H9 (cell line): Measurements from ENCODE around the gene OCRL. TPM values are rescaled to one million over a fixed set of nuclear protein-coding genes. Genes with fewer than 3 reads are reported as not detected.

Experiments used
- DNase-seq: peaks from one replicate; pipeline ENCODE4 v3.0.0-alpha.2; 2017
- H2AFZ ChIP-seq: one replicate; pipeline ENCODE4 v1.6.1; 2013; ENCODE audit warnings: mild to moderate bottlenecking, low read length, control low read depth, moderate library complexity
- H2AK5ac ChIP-seq: 2 replicates; pipeline ENCODE4 v1.6.1; 2013; ENCODE audit warnings: low read length, control low read depth, mixed read lengths; ENCODE audit not compliant: insufficient read length
- H2BK120ac ChIP-seq: one replicate; pipeline ENCODE4 v1.6.1; 2013; ENCODE audit warnings: low read depth, mild to moderate bottlenecking, low read length, control low read depth, inconsistent platforms; ENCODE audit not compliant: poor library complexity, severe bottlenecking
- H2BK12ac ChIP-seq: 2 replicates; pipeline ENCODE4 v1.6.1; 2013; ENCODE audit warnings: low read length, control low read depth, mixed read lengths, low read depth; ENCODE audit not compliant: insufficient read length
- H2BK15ac ChIP-seq: 2 replicates; pipeline ENCODE4 v1.6.1; 2013; ENCODE audit warnings: low read depth, low read length, control low read depth
- H2BK20ac ChIP-seq: one replicate; pipeline ENCODE4 v1.6.1; 2013; ENCODE audit warnings: low read depth, mild to moderate bottlenecking, low read length, control low read depth, inconsistent platforms; ENCODE audit not compliant: poor library complexity, severe bottlenecking
- H2BK5ac ChIP-seq: 2 replicates; pipeline ENCODE4 v1.6.1; 2013; ENCODE audit warnings: low read length, control low read depth, mixed read lengths; ENCODE audit not compliant: insufficient read length
- H3K14ac ChIP-seq: 2 replicates; pipeline ENCODE4 v1.6.1; 2013; ENCODE audit warnings: low read length, control low read depth; ENCODE audit not compliant: insufficient read depth
- H3K18ac ChIP-seq: 2 replicates; pipeline ENCODE4 v1.6.1; 2013; ENCODE audit warnings: low read depth, mild to moderate bottlenecking, mixed read lengths, low read length, control low read depth; ENCODE audit not compliant: insufficient read length
- H3K23ac ChIP-seq: 2 replicates; pipeline ENCODE4 v1.6.1; 2013; ENCODE audit warnings: low read length, control low read depth, mixed read lengths, low read depth; ENCODE audit not compliant: insufficient read length
- H3K23me2 ChIP-seq: 2 replicates; pipeline ENCODE4 v1.6.1; 2013; ENCODE audit warnings: low read depth, mild to moderate bottlenecking, mixed read lengths, low read length, control low read depth; ENCODE audit not compliant: insufficient read length, poor library complexity, severe bottlenecking
- H3K27ac ChIP-seq: 2 replicates; pipeline ENCODE4 v1.5.1; 2013; ENCODE audit warnings: low read length, control low read depth, mixed read lengths, low read depth; ENCODE audit not compliant: insufficient read length
- H3K27me3 ChIP-seq: 2 replicates; pipeline ENCODE4 v1.6.1; 2013; ENCODE audit warnings: low read length, control low read depth, inconsistent platforms; ENCODE audit not compliant: insufficient read depth
- H3K4ac ChIP-seq: 2 replicates; pipeline ENCODE4 v1.6.1; 2013; ENCODE audit warnings: low read depth, mild to moderate bottlenecking, control low read depth, inconsistent platforms, low read length, moderate library complexity
- H3K4me1 ChIP-seq: 2 replicates; pipeline ENCODE4 v1.6.1; 2013; ENCODE audit warnings: low read length, control low read depth, inconsistent platforms; ENCODE audit not compliant: insufficient read depth
- H3K4me2 ChIP-seq: 2 replicates; pipeline ENCODE4 v1.6.1; 2013; ENCODE audit warnings: low read length, control low read depth, mixed read lengths; ENCODE audit not compliant: insufficient read length, insufficient read depth
- H3K56ac ChIP-seq: 2 replicates; pipeline ENCODE4 v1.6.1; 2013; ENCODE audit warnings: low read depth, mild to moderate bottlenecking, mixed read lengths, low read length, control low read depth; ENCODE audit not compliant: insufficient read length
- H3K79me1 ChIP-seq: 2 replicates; pipeline ENCODE4 v1.6.1; 2013; ENCODE audit warnings: low read depth, mild to moderate bottlenecking, moderate library complexity, low read length, control low read depth, inconsistent platforms; ENCODE audit not compliant: insufficient read depth, poor library complexity, severe bottlenecking
- H3K79me2 ChIP-seq: 2 replicates; pipeline ENCODE4 v1.6.1; 2013; ENCODE audit warnings: low read length, control low read depth, inconsistent platforms; ENCODE audit not compliant: insufficient read depth
- H3K9ac ChIP-seq: 2 replicates; pipeline ENCODE4 v1.6.1; 2013; ENCODE audit warnings: low read length, control low read depth, mixed read lengths; ENCODE audit not compliant: insufficient read length; ENCODE audit errors: extremely low read depth
- H3K9me3 ChIP-seq: one replicate; pipeline ENCODE4 v1.6.1; 2013; ENCODE audit warnings: low read depth, low read length, inconsistent platforms; ENCODE audit not compliant: control insufficient read depth
- H3T11ph ChIP-seq: one replicate; pipeline ENCODE4 v1.6.1; 2013; ENCODE audit warnings: mild to moderate bottlenecking, low read length, control low read depth, inconsistent platforms
- H4K20me1 ChIP-seq: one replicate; pipeline ENCODE4 v1.6.1; 2013; ENCODE audit not compliant: control insufficient read depth, insufficient read length, insufficient read depth
- H4K5ac ChIP-seq: 2 replicates; pipeline ENCODE4 v1.6.1; 2013; ENCODE audit warnings: low read depth, mild to moderate bottlenecking, mixed read lengths, low read length, control low read depth; ENCODE audit not compliant: insufficient read length
- H4K8ac ChIP-seq: replicated peaks from 2 replicates; pipeline ENCODE4 v1.6.1; 2013; ENCODE audit warnings: low read length, control low read depth, mixed read lengths, low read depth; ENCODE audit not compliant: insufficient read length
- H4K91ac ChIP-seq: 2 replicates; pipeline ENCODE4 v1.6.1; 2013; ENCODE audit warnings: low read depth, mild to moderate bottlenecking, moderate library complexity, mixed read lengths, low read length, control low read depth; ENCODE audit not compliant: insufficient read length
- H3K27ac Mint-ChIP-seq, 3 experiments: 2 replicates in 2 of 3; 3 replicates in 1 of 3; pipeline ENCODE4 v1.8.0; 2020 to 2021; ENCODE audit warnings: mixed read lengths in 3 of 3, mild to moderate bottlenecking in 1 of 3, moderate library complexity in 1 of 3
- H3K27me3 Mint-ChIP-seq: 2 replicates; pipeline ENCODE4 v1.8.0; 2021; ENCODE audit warnings: low read depth, mild to moderate bottlenecking, moderate library complexity, mixed read lengths
- H3K36me3 Mint-ChIP-seq, 3 experiments: 2 replicates in 2 of 3; 3 replicates in 1 of 3; pipeline ENCODE4 v1.8.0; 2020 to 2021; ENCODE audit warnings: low read depth in 3 of 3, mixed read lengths in 3 of 3; ENCODE audit not compliant: insufficient read depth in 1 of 3
- H3K4me1 Mint-ChIP-seq, 2 experiments: 2 replicates each; pipeline ENCODE4 v1.8.0; 2020; ENCODE audit warnings: mixed read lengths in 2 of 2
- H3K4me3 Mint-ChIP-seq, 2 experiments: 2 replicates in 1 of 2; 3 replicates in 1 of 2; pipeline ENCODE4 v1.8.0; 2020 to 2021; ENCODE audit warnings: mild to moderate bottlenecking in 2 of 2, mixed read lengths in 2 of 2, moderate library complexity in 1 of 2
- H3K9me3 Mint-ChIP-seq, 2 experiments: 2 replicates in 1 of 2; 3 replicates in 1 of 2; pipeline ENCODE4 v1.8.0; 2020; ENCODE audit warnings: mild to moderate bottlenecking in 2 of 2, mixed read lengths in 2 of 2, moderate library complexity in 1 of 2
- WGBS: extraction: QIAGEN DNeasy Blood & Tissue Kit; methylation state at CpG from one replicate; pipeline ENCODE4 v1.1.7; 2013; ENCODE audit warnings: missing lambda C conversion rate, low lambda C conversion rate, mixed read lengths; ENCODE audit not compliant: insufficient read length; ENCODE audit errors: extremely low coverage; 5-methylcytosine and 5-hydroxymethylcytosine counted together
- total RNA-seq: library from RNA; stranded (reverse); gene quantifications from 2 replicates; pipeline ENCODE4 v1.2.1, GENCODE V29; 2021
- TF ChIP-seq, protein P1 (sequence below): fragments of 200-600 bp; sonication (generic); conservative IDR thresholded peaks from 3 replicates; pipeline ENCODE4 v1.8.0; 2021; ENCODE audit warnings: antibody characterized with exemption, mild to moderate bottlenecking

Gene OCRL
- total RNA-seq, 1 experiment from 2014 or later = 31.4 TPM

DNA sequence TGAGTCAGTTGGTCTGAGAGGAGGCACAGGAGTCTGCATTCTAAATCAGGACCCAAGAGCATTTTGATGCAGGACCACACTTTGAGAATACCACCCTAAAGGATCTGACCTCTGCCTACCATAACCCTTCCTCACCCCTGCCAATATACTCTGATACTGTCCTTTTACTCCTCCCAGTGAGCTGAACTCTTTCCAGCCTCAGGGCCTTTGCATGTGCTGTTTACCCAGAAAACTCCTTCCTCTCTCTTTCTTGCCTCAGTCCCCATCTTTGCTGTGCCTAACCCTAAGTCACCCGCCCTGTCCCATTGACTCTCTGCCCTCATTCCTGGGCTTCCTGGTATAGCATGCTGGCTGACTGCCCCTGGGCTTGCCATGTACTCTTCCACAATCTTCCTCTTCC is 54.7 kb downstream of the OCRL start:
- no peak overlapping the region for H2BK120ac ChIP-seq
- no peaks in the 10 kb centered on the region for H3K23me2 ChIP-seq
- no peak overlapping the region for H3K4ac ChIP-seq
- H3K79me1 ChIP-seq = no peaks in the 10 kb centered on the region
- no peak overlapping the region for H4K5ac ChIP-seq
- H3K9me3 ChIP-seq = no peaks in the 10 kb centered on the region
- no peak overlapping the region for H4K8ac ChIP-seq
- H2AK5ac ChIP-seq = no peak overlapping the region
- no peak overlapping the region for H4K91ac ChIP-seq
- H3K9ac ChIP-seq = no peak overlapping the region
- no peak overlapping the region for H2BK5ac ChIP-seq
- H2AFZ ChIP-seq = no peak overlapping the region
- Mint-ChIP-seq H3K36me3 (peaks cover 8 to 28% (median 20%) of the 10 kb centered on the region in 3 experiments; a peak in 6 of 7 replicates), H3K9me3 (no peaks in the 10 kb centered on the region), H3K4me1 (peaks cover 10 to 13% of the 10 kb centered on the region in 2 experiments), H3K4me3 (no peak overlapping the region), H3K27ac (no peak overlapping the region), H3K27me3 (no peaks in the 10 kb centered on the region)
- H2BK20ac ChIP-seq = no peak overlapping the region
- no peak overlapping the region for H3K18ac ChIP-seq
- H3K4me1 ChIP-seq = peaks cover 2% of the 10 kb centered on the region
- H3K27ac ChIP-seq = no peak overlapping the region
- no peak overlapping the region for H3K4me2 ChIP-seq
- no peak overlapping the region for H3K56ac ChIP-seq
- H3T11ph ChIP-seq = no peak overlapping the region
- H2BK15ac ChIP-seq = no peak overlapping the region
- no peak for DNase-seq
- H4K20me1 ChIP-seq = no peaks in the 10 kb centered on the region
- H3K23ac ChIP-seq = no peak overlapping the region
- TF ChIP-seq, protein P1, sequence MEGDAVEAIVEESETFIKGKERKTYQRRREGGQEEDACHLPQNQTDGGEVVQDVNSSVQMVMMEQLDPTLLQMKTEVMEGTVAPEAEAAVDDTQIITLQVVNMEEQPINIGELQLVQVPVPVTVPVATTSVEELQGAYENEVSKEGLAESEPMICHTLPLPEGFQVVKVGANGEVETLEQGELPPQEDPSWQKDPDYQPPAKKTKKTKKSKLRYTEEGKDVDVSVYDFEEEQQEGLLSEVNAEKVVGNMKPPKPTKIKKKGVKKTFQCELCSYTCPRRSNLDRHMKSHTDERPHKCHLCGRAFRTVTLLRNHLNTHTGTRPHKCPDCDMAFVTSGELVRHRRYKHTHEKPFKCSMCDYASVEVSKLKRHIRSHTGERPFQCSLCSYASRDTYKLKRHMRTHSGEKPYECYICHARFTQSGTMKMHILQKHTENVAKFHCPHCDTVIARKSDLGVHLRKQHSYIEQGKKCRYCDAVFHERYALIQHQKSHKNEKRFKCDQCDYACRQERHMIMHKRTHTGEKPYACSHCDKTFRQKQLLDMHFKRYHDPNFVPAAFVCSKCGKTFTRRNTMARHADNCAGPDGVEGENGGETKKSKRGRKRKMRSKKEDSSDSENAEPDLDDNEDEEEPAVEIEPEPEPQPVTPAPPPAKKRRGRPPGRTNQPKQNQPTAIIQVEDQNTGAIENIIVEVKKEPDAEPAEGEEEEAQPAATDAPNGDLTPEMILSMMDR = no peak
- H3K14ac ChIP-seq = no peak overlapping the region
- H3K27me3 ChIP-seq = no peaks in the 10 kb centered on the region
- no CpG with 5 or more reads among the region's 1 CpG for WGBS
- H2BK12ac ChIP-seq = no peak overlapping the region
- H3K79me2 ChIP-seq = no peaks in the 10 kb centered on the region
